ENCODE results near the gene CASP7.

GRCh38 chr10:113641702-113642101, 38.0 kb upstream of the CASP7 start:
- no peak for TF ChIP-seq JUND (IDR thresholded peaks at IDR 0.05; ENCODE audit: low read depth, low read length)
- TF ChIP-seq, protein P1, sequence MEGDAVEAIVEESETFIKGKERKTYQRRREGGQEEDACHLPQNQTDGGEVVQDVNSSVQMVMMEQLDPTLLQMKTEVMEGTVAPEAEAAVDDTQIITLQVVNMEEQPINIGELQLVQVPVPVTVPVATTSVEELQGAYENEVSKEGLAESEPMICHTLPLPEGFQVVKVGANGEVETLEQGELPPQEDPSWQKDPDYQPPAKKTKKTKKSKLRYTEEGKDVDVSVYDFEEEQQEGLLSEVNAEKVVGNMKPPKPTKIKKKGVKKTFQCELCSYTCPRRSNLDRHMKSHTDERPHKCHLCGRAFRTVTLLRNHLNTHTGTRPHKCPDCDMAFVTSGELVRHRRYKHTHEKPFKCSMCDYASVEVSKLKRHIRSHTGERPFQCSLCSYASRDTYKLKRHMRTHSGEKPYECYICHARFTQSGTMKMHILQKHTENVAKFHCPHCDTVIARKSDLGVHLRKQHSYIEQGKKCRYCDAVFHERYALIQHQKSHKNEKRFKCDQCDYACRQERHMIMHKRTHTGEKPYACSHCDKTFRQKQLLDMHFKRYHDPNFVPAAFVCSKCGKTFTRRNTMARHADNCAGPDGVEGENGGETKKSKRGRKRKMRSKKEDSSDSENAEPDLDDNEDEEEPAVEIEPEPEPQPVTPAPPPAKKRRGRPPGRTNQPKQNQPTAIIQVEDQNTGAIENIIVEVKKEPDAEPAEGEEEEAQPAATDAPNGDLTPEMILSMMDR (IDR thresholded peaks at IDR 0.05 in 2 of 3, conservative IDR thresholded peaks at IDR 0.05 in 1 of 3; ENCODE audit: control insufficient read depth in 2 of 3, extremely low read depth in 1 of 3, insufficient read depth in 1 of 3, low read depth in 3 of 3, low read length in 3 of 3): no peak
- no peak for TF ChIP-seq HCFC1 (IDR thresholded peaks at IDR 0.05; ENCODE audit: low read length)
- no peak for TF ChIP-seq BHLHE40 (IDR thresholded peaks at IDR 0.05; ENCODE audit: borderline replicate concordance in 1 of 2, low read depth in 2 of 2, low read length in 1 of 2)
- no peak for TF ChIP-seq SIN3A (IDR thresholded peaks at IDR 0.05; ENCODE audit: low read depth, low read length)
- TF ChIP-seq CEBPB (IDR thresholded peaks at IDR 0.05; ENCODE audit: borderline replicate concordance in 1 of 2, low read depth in 2 of 2, low read length in 2 of 2): no peak
- TF ChIP-seq TAF1 (IDR thresholded peaks at IDR 0.05; ENCODE audit: borderline replicate concordance, low read depth, low read length): no peak
- no peak for TF ChIP-seq POLR2A (IDR thresholded peaks at IDR 0.05; ENCODE audit: low read depth, low read length)
- TF ChIP-seq NBN (IDR thresholded peaks at IDR 0.05): no peak
- no peak for TF ChIP-seq RAD51 (IDR thresholded peaks at IDR 0.05)
- no peak for TF ChIP-seq EZH2 (IDR thresholded peaks at IDR 0.05; ENCODE audit: borderline replicate concordance, control insufficient read depth, low read depth, low read length)
- TF ChIP-seq ZNF274 (IDR thresholded peaks at IDR 0.05; ENCODE audit: insufficient read depth, insufficient read length): no peak
- TF ChIP-seq MAX (IDR thresholded peaks at IDR 0.05; ENCODE audit: low read depth, low read length): no peak
- no peak for TF ChIP-seq SMAD1 (IDR thresholded peaks at IDR 0.05; ENCODE audit: low read depth, partially characterized antibody)
